ENCODE measurements around the gene KRT80. TPM values are rescaled to one million over a fixed set of nuclear protein-coding genes. Genes with fewer than 3 reads are reported as not detected.
A peak's percentile ranks its signal among the peaks of the same experiment; 100 is the strongest.

Gene KRT80
- total RNA-seq, 1 experiment from 2014 or later: 51.5 TPM

- Histone ChIP-seq H3K9me3 (ENCODE audit: control insufficient read depth, insufficient read depth, low read depth, low read length) (no peaks in the 10 kb centered on the region), H3K4me1 (ENCODE audit: control insufficient read depth, insufficient read depth, low read length) (peaks cover 62% of the 10 kb centered on the region), H3K4me3 (ENCODE audit: low read depth in 2 of 2, low read length in 2 of 2) (no peak overlapping the region), H3K27ac (ENCODE audit: low read length) (peak overlapping the region; percentile 65; the same call in 1 of the 2 replicates), H3K27me3 (ENCODE audit: control insufficient read depth, insufficient read depth, low read length) (no peaks in the 10 kb centered on the region), H3K36me3 (ENCODE audit: control insufficient read depth, insufficient read depth, low read length) (no peaks in the 10 kb centered on the region)
- ChIA-PET POLR2A (no interaction called here), CTCF (interaction anchor here (1.0 kb wide), 1 partner anchor 27 kb away, joined by 3 read pairs; no protein-coding TSS in a partner anchor)
- no TSS peak for BruUV-seq (replicated peaks)
- in situ Hi-C loops (cut with HindIII; ENCODE audit: low pct_unique_long_range_greater_than_20kb, low sequenced_read_pairs) (no loop called here), intact Hi-C loops (cut with micrococcal nuclease; ENCODE audit: unreplicated experiment) (no loop called here)
- no peak for TF ChIP-seq REST (IDR thresholded peaks at IDR 0.05; ENCODE audit: insufficient read depth in 1 of 2, low read depth in 2 of 2, low read length in 1 of 2)
- no peak for TF ChIP-seq CTCF (IDR thresholded peaks at IDR 0.05)
- no peak for TF ChIP-seq TCF7L2 (IDR thresholded peaks at IDR 0.05; ENCODE audit: low read depth, low read length)
- no peak for TF ChIP-seq SIN3A (IDR thresholded peaks at IDR 0.05; ENCODE audit: borderline replicate concordance, insufficient read depth, low read depth, low read length)
- no peak for TF ChIP-seq POLR2AphosphoS5 (IDR thresholded peaks at IDR 0.05; ENCODE audit: low read depth, low read length)
- ATAC-seq (no peak), DNase-seq (ENCODE audit: low read depth, low spot score) (no peak)
Observed at GRCh38 chr12:52199294-52199919, 7.6 kb upstream of the KRT80 start.

- intact Hi-C loops (cut with micrococcal nuclease; ENCODE audit: unreplicated experiment): no loop called here
- ChIA-PET CTCF (interaction anchor here (1.2 kb wide), 1 partner anchor 27 kb away, joined by 3 read pairs; no protein-coding TSS in a partner anchor), POLR2A (no interaction called here)
- no peak for ATAC-seq
- Histone ChIP-seq H3K27me3 (ENCODE audit: control insufficient read depth, insufficient read depth, low read length) (no peaks in the 10 kb centered on the region), H3K9me3 (ENCODE audit: control insufficient read depth, insufficient read depth, low read depth, low read length) (no peaks in the 10 kb centered on the region), H3K36me3 (ENCODE audit: control insufficient read depth, insufficient read depth, low read length) (no peaks in the 10 kb centered on the region), H3K4me3 (ENCODE audit: low read depth in 2 of 2, low read length in 2 of 2) (no peak overlapping the region), H3K27ac (ENCODE audit: low read length) (peak overlapping the region; percentile 65), H3K4me1 (ENCODE audit: control insufficient read depth, insufficient read depth, low read length) (peaks cover 62% of the 10 kb centered on the region)
- DNase-seq (ENCODE audit: low read depth, low spot score): no peak
- no TSS peak for BruUV-seq (replicated peaks)
- in situ Hi-C loops (cut with HindIII; ENCODE audit: low pct_unique_long_range_greater_than_20kb, low sequenced_read_pairs): no loop called here
- TF ChIP-seq CTCF (IDR thresholded peaks at IDR 0.05) (no peak), SIN3A (IDR thresholded peaks at IDR 0.05; ENCODE audit: borderline replicate concordance, insufficient read depth, low read depth, low read length) (no peak), REST (IDR thresholded peaks at IDR 0.05; ENCODE audit: insufficient read depth in 1 of 2, low read depth in 2 of 2, low read length in 1 of 2) (no peak), POLR2AphosphoS5 (IDR thresholded peaks at IDR 0.05; ENCODE audit: low read depth, low read length) (no peak), TCF7L2 (IDR thresholded peaks at IDR 0.05; ENCODE audit: low read depth, low read length) (no peak)
Observed at GRCh38 chr12:52198454-52199215, 6.8 kb upstream of the KRT80 start.

Data from Panc1 (cell line).